H1 (cell line): ENCODE results near the gene S100A4. TPM values are rescaled to one million over a fixed set of nuclear protein-coding genes. Genes with fewer than 3 reads are reported as not detected.

Source experiments
- CTCF ChIA-PET: fragments of 300-600 bp; sonication (Branson Sonifier 250); formaldehyde crosslinking; loops from one replicate; lab custom pipeline; 2021; ENCODE audit not compliant: partially characterized antibody; lab: Charles Lee
- POLR2A ChIA-PET: fragments of 300-600 bp; sonication (Branson Sonifier 250); formaldehyde crosslinking; loops from one replicate; lab custom pipeline; 2021; ENCODE audit warnings: inconsistent platforms; ENCODE audit not compliant: partially characterized antibody; lab: Charles Lee
- DNase-seq, 2 experiments: peaks; one replicate each; pipeline versions ENCODE4 v3.0.0 to v3.0.0-alpha.2; 2010 to 2022; ENCODE audit warnings: low spot score in 2 of 2, low read depth in 1 of 2, mixed read lengths in 1 of 2
- FAIRE-seq: peaks from 2 replicates; lab custom pipeline; 2011; peaks lifted over from hg19 to GRCh38; lab: Jason Lieb, UNC
- H2AFZ ChIP-seq: 2 replicates; pipeline ENCODE4 v1.8.1; 2012; ENCODE audit warnings: low read length, inconsistent platforms
- H2AK5ac ChIP-seq: 2 replicates; pipeline ENCODE4 v1.6.1; 2013; ENCODE audit warnings: low read depth, low read length
- H2BK120ac ChIP-seq: replicated peaks from 2 replicates; pipeline ENCODE3; 2013; ENCODE audit warnings: low read depth, low read length, inconsistent platforms
- H2BK12ac ChIP-seq: 2 replicates; pipeline ENCODE4 v1.6.1; 2013; ENCODE audit warnings: low read depth, low read length
- H2BK15ac ChIP-seq: 2 replicates; pipeline ENCODE4 v1.6.1; 2013; ENCODE audit warnings: low read length
- H2BK20ac ChIP-seq: 2 replicates; pipeline ENCODE4 v1.6.1; 2013; ENCODE audit warnings: low read length
- H2BK5ac ChIP-seq: 2 replicates; pipeline ENCODE4 v1.6.1; 2013; ENCODE audit warnings: low read depth, low read length
- H3K14ac ChIP-seq: 2 replicates; pipeline ENCODE4 v1.6.1; 2013; ENCODE audit warnings: inconsistent platforms; ENCODE audit not compliant: insufficient read length
- H3K18ac ChIP-seq: 2 replicates; pipeline ENCODE4 v1.6.1; 2013; ENCODE audit warnings: low read length; ENCODE audit errors: extremely low read depth
- H3K23ac ChIP-seq: 2 replicates; pipeline ENCODE4 v1.6.1; 2013; ENCODE audit warnings: inconsistent platforms; ENCODE audit not compliant: insufficient read length
- H3K23me2 ChIP-seq: 2 replicates; pipeline ENCODE4 v1.6.1; 2013; ENCODE audit warnings: low read depth, low read length
- H3K27ac ChIP-seq: 2 replicates; pipeline ENCODE4 v1.6.1; 2011; ENCODE audit warnings: low read depth, low read length, inconsistent platforms
- H3K27me3 ChIP-seq, 4 experiments: replicated peaks in 1 of 4; 1 replicate in 1 of 4; 2 replicates in 3 of 4; pipeline versions ENCODE4 v1.6.1 to v1.8.1; 2011 to 2013; ENCODE audit warnings: low read length in 3 of 4, mild to moderate bottlenecking in 3 of 4, inconsistent platforms in 2 of 4, mixed read lengths in 2 of 4, moderate library complexity in 1 of 4; ENCODE audit not compliant: control insufficient read depth in 3 of 4, insufficient read depth in 3 of 4; ENCODE audit errors: extremely low read depth in 1 of 4
- H3K36me3 ChIP-seq, 4 experiments: 2 replicates each; pipeline versions ENCODE4 v1.6.1 to v1.8.1; 2011 to 2013; ENCODE audit warnings: mild to moderate bottlenecking in 4 of 4, low read length in 3 of 4, moderate library complexity in 2 of 4, control low read depth in 1 of 4, inconsistent platforms in 1 of 4; ENCODE audit not compliant: insufficient read depth in 4 of 4, control insufficient read depth in 2 of 4
- H3K4ac ChIP-seq: replicated peaks from 2 replicates; pipeline ENCODE3; 2013; ENCODE audit warnings: low read length, low read depth, mixed read lengths, inconsistent platforms; ENCODE audit not compliant: insufficient read length
- H3K4me1 ChIP-seq, 4 experiments: replicated peaks in 1 of 4; 1 replicate in 1 of 4; 2 replicates in 3 of 4; pipeline versions ENCODE4 v1.6.1 to v1.8.1; 2011 to 2013; ENCODE audit warnings: low read length in 3 of 4, inconsistent platforms in 2 of 4, mixed read lengths in 1 of 4; ENCODE audit not compliant: insufficient read depth in 4 of 4, control insufficient read depth in 3 of 4
- H3K4me2 ChIP-seq, 2 experiments: 2 replicates each; pipeline versions ENCODE4 v1.6.1 to v1.8.1; 2011 to 2013; ENCODE audit warnings: low read depth in 2 of 2, low read length in 2 of 2, control low read depth in 1 of 2, inconsistent platforms in 1 of 2, mild to moderate bottlenecking in 1 of 2; ENCODE audit not compliant: insufficient read depth in 1 of 2
- H3K4me3 ChIP-seq, 4 experiments: fragments of 200-600, 300-600 bp in 1 of 4; sonication (generic), shearing (Covaris generic), sonication (Bioruptor Twin) in 1 of 4; 2 replicates each; pipeline versions ENCODE4 v1.5.1 to v1.8.1; 2011 to 2016; ENCODE audit warnings: low read length in 4 of 4, low read depth in 3 of 4, control low read depth in 2 of 4, inconsistent platforms in 2 of 4, mild to moderate bottlenecking in 2 of 4, mixed read lengths in 1 of 4, moderate library complexity in 1 of 4; ENCODE audit not compliant: insufficient read depth in 2 of 4; ENCODE audit errors: extremely low read depth in 1 of 4
- H3K56ac ChIP-seq: replicated peaks from 2 replicates; pipeline ENCODE3; 2013; ENCODE audit warnings: low read depth, mild to moderate bottlenecking, mixed read lengths, low read length, inconsistent platforms; ENCODE audit not compliant: insufficient read length
- H3K79me1 ChIP-seq: 2 replicates; pipeline ENCODE4 v1.6.1; 2013; ENCODE audit warnings: low read depth, low read length, control low read depth
- H3K79me2 ChIP-seq, 2 experiments: 2 replicates each; pipeline versions ENCODE4 v1.6.1 to v1.8.1; 2012 to 2013; ENCODE audit warnings: low read length in 2 of 2, mild to moderate bottlenecking in 2 of 2, inconsistent platforms in 1 of 2; ENCODE audit not compliant: insufficient read depth in 2 of 2, control insufficient read depth in 1 of 2
- H3K9ac ChIP-seq, 4 experiments: replicated peaks in 1 of 4; 1 replicate in 1 of 4; 2 replicates in 3 of 4; pipeline versions ENCODE4 v1.6.1 to v1.8.1; 2011 to 2013; ENCODE audit warnings: low read depth in 3 of 4, low read length in 3 of 4, control low read depth in 2 of 4, mild to moderate bottlenecking in 2 of 4, moderate library complexity in 2 of 4, inconsistent platforms in 1 of 4; ENCODE audit errors: extremely low read depth in 1 of 4
- H3K9me3 ChIP-seq, 2 experiments: 2 replicates each; pipeline versions ENCODE4 v1.6.1 to v1.8.1; 2012 to 2013; ENCODE audit warnings: mild to moderate bottlenecking in 2 of 2, moderate library complexity in 2 of 2, control low read depth in 1 of 2, inconsistent platforms in 1 of 2, low read depth in 1 of 2, low read length in 1 of 2, mixed read lengths in 1 of 2; ENCODE audit not compliant: insufficient read depth in 2 of 2
- H4K20me1 ChIP-seq, 2 experiments: replicated peaks in 1 of 2; 2 replicates each; pipeline versions ENCODE3 to v1.8.1; 2011 to 2013; ENCODE audit warnings: inconsistent platforms in 2 of 2, low read length in 2 of 2, mild to moderate bottlenecking in 1 of 2; ENCODE audit not compliant: insufficient read depth in 2 of 2, control insufficient read depth in 1 of 2
- H4K5ac ChIP-seq: 2 replicates; pipeline ENCODE4 v1.6.1; 2013; ENCODE audit warnings: low read length, low read depth, mixed read lengths, inconsistent platforms; ENCODE audit not compliant: insufficient read length
- H4K8ac ChIP-seq: 2 replicates; pipeline ENCODE4 v1.8.0; 2013; ENCODE audit warnings: mild to moderate bottlenecking, moderate library complexity, low read length, inconsistent platforms; ENCODE audit not compliant: insufficient read depth; ENCODE audit errors: extremely low read depth
- H4K91ac ChIP-seq: replicated peaks from 2 replicates; pipeline ENCODE3; 2013; ENCODE audit warnings: low read length, mixed read lengths, inconsistent platforms; ENCODE audit not compliant: insufficient read length
- KDM5A ChIP-seq: fragments of 200-600 bp; IDR thresholded peaks from 2 replicates; pipeline ENCODE4 v1.7.1; 2012; ENCODE audit warnings: mild to moderate bottlenecking, low read length, inconsistent platforms, mixed read lengths
- RAD21 ChIP-seq, 2 experiments: IDR thresholded peaks in 1 of 2; conservative IDR thresholded peaks in 1 of 2; 2 replicates each; pipeline ENCODE4 v1.6.1; 2011; ENCODE audit warnings: low read depth in 2 of 2, low read length in 2 of 2, improper control_type of control experiment in 1 of 2, inconsistent platforms in 1 of 2, mild to moderate bottlenecking in 1 of 2, moderate library complexity in 1 of 2
- WGBS, 2 experiments: shearing (Covaris generic) in 1 of 2; methylation state at CpG; one replicate each; pipeline versions ENCODE4 v1.1.6 to v1.1.7; 2013 to 2015; ENCODE audit warnings: low lambda C conversion rate in 2 of 2, mixed read lengths in 2 of 2, inconsistent platforms in 1 of 2, low coverage in 1 of 2, missing lambda C conversion rate in 1 of 2; ENCODE audit not compliant: insufficient replicate concordance in 2 of 2, insufficient coverage in 1 of 2, insufficient read length in 1 of 2; ENCODE audit errors: extremely low coverage in 1 of 2, missing lambda C conversion rate in 1 of 2; 5-methylcytosine and 5-hydroxymethylcytosine counted together
- polyA plus RNA-seq, 7 experiments: library from polyadenylated mRNA; depleted of rRNA in 3 of 7; stranded (reverse) in 5 of 7; unstranded in 2 of 7; fragments of >200 nt in 5 of 7; fragments of 200-250 nt in 2 of 7; gene quantifications; 1 replicate in 5 of 7; 2 replicates in 1 of 7; 4 replicates in 1 of 7; pipeline versions ENCODE4 v1.2.1 to v1.2.3, GENCODE V29; 2011 to 2013; ENCODE audit warnings: missing spikeins in 2 of 7, mixed read lengths in 2 of 7
- total RNA-seq: library from RNA; stranded (reverse); fragmentation: NEBNext Ultra II Directional; extraction: Animal tissue kit (Norgen Biotek cat#: 25700); gene quantifications from 2 replicates; pipeline ENCODE4 v1.2.1, GENCODE V29; 2021

S100A4 gene
- total and polyA plus RNA-seq, 2 of the 8 experiments (the other 6 are each of a cell fraction or from before 2014, with no cell fraction given) = 36.3 to 85.4 TPM

DNA sequence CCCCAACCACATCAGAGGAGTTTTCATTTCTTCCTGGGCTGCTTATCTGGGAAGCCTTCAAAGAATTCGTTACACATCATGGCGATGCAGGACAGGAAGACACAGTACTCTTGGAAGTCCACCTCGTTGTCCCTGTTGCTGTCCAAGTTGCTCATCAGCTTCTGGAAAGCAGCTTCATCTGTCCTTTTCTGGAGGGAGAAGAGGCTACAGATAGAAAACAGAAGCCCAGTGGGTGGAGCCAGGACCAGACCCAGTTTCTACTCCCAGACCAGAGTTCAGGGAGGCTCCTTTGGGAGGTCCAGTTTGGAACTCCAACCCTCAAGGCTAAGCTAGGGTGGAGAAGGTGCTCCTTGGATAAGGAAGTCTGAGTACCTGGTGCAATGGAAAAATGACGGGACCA lies 1.9 kb downstream of the S100A4 start:
- Histone ChIP-seq H3K18ac (no peak overlapping the region), H3K4me2 (peak overlapping the region in 1 of 2 experiments; percentile 46; a peak in 2 of 4 replicates), H3K36me3 (no peaks in the 10 kb centered on the region), H3K4ac (no peak overlapping the region), H3K9ac (no peak overlapping the region), H4K20me1 (no peaks in the 10 kb centered on the region), H3K4me1 (peaks cover 4 to 29% (median 20%) of the 10 kb centered on the region in 4 experiments), H3K9me3 (no peaks in the 10 kb centered on the region), H3K27me3 (no peaks in the 10 kb centered on the region; a peak in 2 of 7 replicates), H2BK12ac (no peak overlapping the region), H2BK15ac (no peak overlapping the region), H4K91ac (no peak overlapping the region), H4K8ac (no peak overlapping the region), H2BK5ac (no peak overlapping the region), H3K23ac (no peak overlapping the region), H3K79me2 (no peaks in the 10 kb centered on the region), H3K14ac (no peak overlapping the region), H3K79me1 (no peaks in the 10 kb centered on the region), H2AK5ac (no peak overlapping the region), H2BK120ac (no peak overlapping the region), H3K27ac (no peak overlapping the region), H3K56ac (no peak overlapping the region), H4K5ac (no peak overlapping the region), H2AFZ (no peak overlapping the region), H3K23me2 (peaks cover 6% of the 10 kb centered on the region), H2BK20ac (no peak overlapping the region), H3K4me3 (no peak overlapping the region)
- no peak for TF ChIP-seq KDM5A
- TF ChIP-seq RAD21 (IDR thresholded peaks at IDR 0.05 in 1 of 2, conservative IDR thresholded peaks at IDR 0.05 in 1 of 2; ENCODE audit: low read depth in 2 of 2, low read length in 2 of 2) = no peak
- ChIA-PET CTCF (interaction anchor here (0.7 to 12.9 kb wide), 10 partner anchors 8 to 855 kb away, joined by 3 to 165 read pairs (median 6); partner anchors contain the start of genes S100A1, S100A13, S100A5 and S100A6), POLR2A (interaction anchor here (2.1 to 2.4 kb wide), 2 partner anchors 22 to 24 kb away, joined by 7 to 9 read pairs; partner anchors contain the start of gene S100A2)
- WGBS, 2 experiments = 93% methylated on average over 4 of the region's 4 CpGs; no CpG with 5 or more reads in 1 of the 2 experiments
- FAIRE-seq (no peak), DNase-seq (no peak)
